ENCODE data around the gene FIG4. TPM values are rescaled to one million over a fixed set of nuclear protein-coding genes. Genes with fewer than 3 reads are reported as not detected.
"Not testable (repeated sequence)": the region's sequence is repeated elsewhere in the genome, so short reads cannot be mapped to it uniquely, and the experiment has no call there.

The FIG4 gene
- total and polyA plus RNA-seq, 4 donors = 10.8 to 20.4 (median 15.5) TPM

GRCh38 chr6:109854541-109855308 lies 163.6 kb downstream of the FIG4 start:
- Histone ChIP-seq H3K36me3 (ENCODE audit: control insufficient read depth in 4 of 4, insufficient read depth in 4 of 4, low read length in 4 of 4) (no peaks in the 10 kb centered on the region), H3K27me3 (ENCODE audit: control insufficient read depth in 3 of 3, insufficient read depth in 3 of 3, low read length in 2 of 3) (no peaks in the 10 kb centered on the region), H3K9ac (ENCODE audit: insufficient read depth in 1 of 2, low read length in 2 of 2) (no peak overlapping the region), H3K9me3 (ENCODE audit: control insufficient read depth in 4 of 4, insufficient read depth in 3 of 4, low read length in 3 of 4) (peaks cover 0 to 3% (median 0%) of the 10 kb centered on the region in 4 donors), H3K27ac (ENCODE audit: low read depth in 1 of 2, low read length in 1 of 2) (no peak overlapping the region), H3K4me3 (no peak overlapping the region), H3K4me1 (ENCODE audit: control insufficient read depth in 5 of 5, insufficient read depth in 5 of 5, low read length in 5 of 5) (no peaks in the 10 kb centered on the region)
- ATAC-seq (ENCODE audit: insufficient read depth, low FRiP score) (no peak), DNase-seq (no peak)
- WGBS, 2 donors = 91 to 93% methylated on average over 8 of the region's 8 CpGs
- TF ChIP-seq CTCF (IDR thresholded peaks at IDR 0.05; ENCODE audit: control extremely low read depth, extremely low read depth) = no peak

- H3K36me3 ChIP-seq (ENCODE audit: control insufficient read depth in 4 of 4, insufficient read depth in 4 of 4, low read length in 4 of 4); H3K27ac ChIP-seq (ENCODE audit: low read depth in 1 of 2, low read length in 1 of 2); H3K4me3 ChIP-seq; H3K9ac ChIP-seq (ENCODE audit: insufficient read depth in 1 of 2, low read length in 2 of 2); ATAC-seq (ENCODE audit: insufficient read depth, low FRiP score); DNase-seq; H3K27me3 ChIP-seq (ENCODE audit: control insufficient read depth in 3 of 3, insufficient read depth in 3 of 3, low read length in 2 of 3); H3K9me3 ChIP-seq (ENCODE audit: control insufficient read depth in 4 of 4, insufficient read depth in 3 of 4, low read length in 3 of 4); H3K4me1 ChIP-seq (ENCODE audit: control insufficient read depth in 5 of 5, insufficient read depth in 5 of 5, low read length in 5 of 5): not testable (repeated sequence)
- WGBS, 2 donors = 94 to 97% methylated on average over 9 of the region's 9 CpGs
Observed at GRCh38 chr6:109855476-109856040, 164.5 kb downstream of the FIG4 start.

GRCh38 chr6:109861946-109862345 lies 170.8 kb downstream of the FIG4 start:
- Histone ChIP-seq H3K36me3 (ENCODE audit: control insufficient read depth in 4 of 4, insufficient read depth in 4 of 4, low read length in 4 of 4) (no peaks in the 10 kb centered on the region), H3K4me1 (ENCODE audit: control insufficient read depth in 5 of 5, insufficient read depth in 5 of 5, low read length in 5 of 5) (peaks cover 0 to under 1% (median 0%) of the 10 kb centered on the region in 5 donors), H3K9ac (ENCODE audit: insufficient read depth in 1 of 2, low read length in 2 of 2) (no peak overlapping the region), H3K27ac (ENCODE audit: low read depth in 1 of 2, low read length in 1 of 2) (no peak overlapping the region), H3K4me3 (no peak overlapping the region), H3K27me3 (ENCODE audit: control insufficient read depth in 3 of 3, insufficient read depth in 3 of 3, low read length in 2 of 3) (no peaks in the 10 kb centered on the region), H3K9me3 (ENCODE audit: control insufficient read depth in 4 of 4, insufficient read depth in 3 of 4, low read length in 3 of 4) (no peaks in the 10 kb centered on the region)
- no peak for DNase-seq
- TF ChIP-seq CTCF (IDR thresholded peaks at IDR 0.05; ENCODE audit: control extremely low read depth, extremely low read depth) = no peak
- no peak for ATAC-seq (ENCODE audit: insufficient read depth, low FRiP score)

- Histone ChIP-seq H3K27me3 (ENCODE audit: control insufficient read depth in 3 of 3, insufficient read depth in 3 of 3, low read length in 2 of 3) (no peaks in the 10 kb centered on the region), H3K4me3 (no peak overlapping the region)
- no peak for TF ChIP-seq CTCF (IDR thresholded peaks at IDR 0.05; ENCODE audit: control extremely low read depth, extremely low read depth)
Observed at GRCh38 chr6:109864050-109864449, 173.0 kb downstream of the FIG4 start.

More at GRCh38 chr6:109864050-109864449, 173.0 kb downstream of the FIG4 start:
- DNase-seq = no peak
- Histone ChIP-seq H3K9me3 (ENCODE audit: control insufficient read depth in 4 of 4, insufficient read depth in 3 of 4, low read length in 3 of 4) (no peaks in the 10 kb centered on the region), H3K9ac (ENCODE audit: insufficient read depth in 1 of 2, low read length in 2 of 2) (no peak overlapping the region), H3K4me1 (ENCODE audit: control insufficient read depth in 5 of 5, insufficient read depth in 5 of 5, low read length in 5 of 5) (peaks cover 0 to 9% (median 0%) of the 10 kb centered on the region in 5 donors), H3K27ac (ENCODE audit: low read depth in 1 of 2, low read length in 1 of 2) (no peak overlapping the region), H3K36me3 (ENCODE audit: control insufficient read depth in 4 of 4, insufficient read depth in 4 of 4, low read length in 4 of 4) (no peaks in the 10 kb centered on the region)
- ATAC-seq (ENCODE audit: insufficient read depth, low FRiP score) = no peak
- WGBS, 2 donors = 92 to 98% methylated on average over 2 of the region's 2 CpGs

Data from lung (tissue), 12 donors.